PC-9 (cell line): ENCODE measurements around the gene RPS13.

Experiments
- EZH2 ChIP-seq: fragments of 200-600 bp; sonication (generic); IDR thresholded peaks from 2 replicates; pipeline ENCODE4 v1.8.0; 2017; ENCODE audit warnings: antibody characterized with exemption, low read depth
- TF ChIP-seq, protein P1 (sequence below): fragments of 200-600 bp; sonication (generic); conservative IDR thresholded peaks from 2 replicates; pipeline ENCODE4 v1.6.1; 2017; ENCODE audit warnings: mixed run types, antibody characterized with exemption, mild to moderate bottlenecking, moderate library complexity

DNA sequence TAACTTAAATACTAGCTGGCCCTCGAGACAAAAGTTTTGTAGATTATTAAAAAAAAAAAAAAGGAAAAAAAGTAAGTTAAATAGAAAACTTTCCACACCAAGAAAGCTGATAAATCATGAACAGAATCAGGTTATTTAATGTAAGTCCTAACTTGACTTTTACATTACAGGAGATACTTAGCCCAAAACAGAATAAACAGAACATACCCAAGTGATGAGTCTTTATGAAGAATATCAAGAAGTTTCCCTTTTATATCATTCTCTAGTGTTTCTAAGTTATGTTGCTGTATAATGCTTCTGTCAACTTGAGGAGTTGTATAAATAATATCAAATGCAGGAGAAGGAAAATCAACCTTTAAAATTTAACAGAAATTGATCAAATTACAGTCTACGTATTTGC is 44.5 kb upstream of the RPS13 start:
- TF ChIP-seq, protein P1, sequence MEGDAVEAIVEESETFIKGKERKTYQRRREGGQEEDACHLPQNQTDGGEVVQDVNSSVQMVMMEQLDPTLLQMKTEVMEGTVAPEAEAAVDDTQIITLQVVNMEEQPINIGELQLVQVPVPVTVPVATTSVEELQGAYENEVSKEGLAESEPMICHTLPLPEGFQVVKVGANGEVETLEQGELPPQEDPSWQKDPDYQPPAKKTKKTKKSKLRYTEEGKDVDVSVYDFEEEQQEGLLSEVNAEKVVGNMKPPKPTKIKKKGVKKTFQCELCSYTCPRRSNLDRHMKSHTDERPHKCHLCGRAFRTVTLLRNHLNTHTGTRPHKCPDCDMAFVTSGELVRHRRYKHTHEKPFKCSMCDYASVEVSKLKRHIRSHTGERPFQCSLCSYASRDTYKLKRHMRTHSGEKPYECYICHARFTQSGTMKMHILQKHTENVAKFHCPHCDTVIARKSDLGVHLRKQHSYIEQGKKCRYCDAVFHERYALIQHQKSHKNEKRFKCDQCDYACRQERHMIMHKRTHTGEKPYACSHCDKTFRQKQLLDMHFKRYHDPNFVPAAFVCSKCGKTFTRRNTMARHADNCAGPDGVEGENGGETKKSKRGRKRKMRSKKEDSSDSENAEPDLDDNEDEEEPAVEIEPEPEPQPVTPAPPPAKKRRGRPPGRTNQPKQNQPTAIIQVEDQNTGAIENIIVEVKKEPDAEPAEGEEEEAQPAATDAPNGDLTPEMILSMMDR = no peak
- no peak for TF ChIP-seq EZH2
